ENCODE results near the gene C4orf51. TPM values are rescaled to one million over a fixed set of nuclear protein-coding genes. Genes with fewer than 3 reads are reported as not detected.

The C4orf51 gene
- total and polyA plus RNA-seq, 10 donors = not detected

- Histone ChIP-seq H3K36me3 (no peaks in the 10 kb centered on the region), H3K27me3 (replicated peaks in 1 of 7) (no peaks in the 10 kb centered on the region), H3K27ac (no peak overlapping the region), H3K4me1 (no peaks in the 10 kb centered on the region), H3K4me3 (no peak overlapping the region), H3K9me3 (no peaks in the 10 kb centered on the region)
- TF ChIP-seq POLR2AphosphoS5 (IDR thresholded peaks at IDR 0.05) = no peak
- TF ChIP-seq POLR2A (IDR thresholded peaks at IDR 0.05) = no peak
- TF ChIP-seq CTCF (IDR thresholded peaks at IDR 0.05 in 8 of 11, conservative IDR thresholded peaks at IDR 0.05 in 3 of 11) = no peak
- WGBS, 5 donors = 70 to 83% (median 81%) methylated on average over 2 of the region's 2 CpGs
- intact Hi-C loops (cut with DNase I; ENCODE audit: low total_unique reads) = no loop called here
- DNase-seq = no peak
Measured at GRCh38 chr4:145694929-145695328, 15.0 kb downstream of the C4orf51 start.

- no peak for DNase-seq
- intact Hi-C loops (cut with DNase I; ENCODE audit: low total_unique reads) = no loop called here
- Histone ChIP-seq H3K27ac (no peak overlapping the region), H3K9me3 (no peaks in the 10 kb centered on the region), H3K27me3 (replicated peaks in 1 of 7) (no peaks in the 10 kb centered on the region), H3K4me3 (no peak overlapping the region), H3K4me1 (no peaks in the 10 kb centered on the region), H3K36me3 (no peaks in the 10 kb centered on the region)
- no peak for TF ChIP-seq POLR2A (IDR thresholded peaks at IDR 0.05)
- 80 to 100% (median 94%) methylated on average over 2 of the region's 2 CpGs for WGBS, 5 donors
Measured at GRCh38 chr4:145697332-145697731, 17.4 kb downstream of the C4orf51 start.

- no peaks in the 10 kb centered on the region for H3K4me1 ChIP-seq
- no peak overlapping the region for H3K4me3 ChIP-seq
- no peaks in the 10 kb centered on the region for H3K9me3 ChIP-seq
- WGBS, 5 donors = 89 to 100% (median 94%) methylated on average over 2 of the region's 2 CpGs
- H3K27ac ChIP-seq = no peak overlapping the region
- no peak for DNase-seq
- H3K27me3 ChIP-seq (replicated peaks in 1 of 7) = no peaks in the 10 kb centered on the region
- intact Hi-C loops (cut with DNase I; ENCODE audit: low total_unique reads) = no loop called here
- H3K36me3 ChIP-seq = no peaks in the 10 kb centered on the region
- TF ChIP-seq CTCF (IDR thresholded peaks at IDR 0.05 in 8 of 11, conservative IDR thresholded peaks at IDR 0.05 in 3 of 11) = no peak
- TF ChIP-seq POLR2AphosphoS5 (IDR thresholded peaks at IDR 0.05) = no peak
- no peak for TF ChIP-seq POLR2A (IDR thresholded peaks at IDR 0.05)
Measured at GRCh38 chr4:145698507-145698906, 18.6 kb downstream of the C4orf51 start.

GRCh38 chr4:145703850-145704497, 24.0 kb downstream of the C4orf51 start:
- H3K27me3 ChIP-seq (replicated peaks in 1 of 7) = no peaks in the 10 kb centered on the region
- 80 to 89% (median 87%) methylated on average over 4 of the region's 4 CpGs for WGBS, 5 donors
- no peak overlapping the region for H3K4me3 ChIP-seq
- no peaks in the 10 kb centered on the region for H3K36me3 ChIP-seq
- H3K9me3 ChIP-seq = no peaks in the 10 kb centered on the region
- TF ChIP-seq CTCF (IDR thresholded peaks at IDR 0.05 in 8 of 11, conservative IDR thresholded peaks at IDR 0.05 in 3 of 11) (no peak), POLR2AphosphoS5 (IDR thresholded peaks at IDR 0.05) (no peak)
- intact Hi-C loops (cut with DNase I; ENCODE audit: low total_unique reads) = no loop called here
- DNase-seq = no peak
- H3K4me1 ChIP-seq = no peaks in the 10 kb centered on the region
- H3K27ac ChIP-seq = no peak overlapping the region

GRCh38 chr4:145709336-145709735, 29.4 kb downstream of the C4orf51 start:
- intact Hi-C loops (cut with DNase I; ENCODE audit: low total_unique reads) = no loop called here
- no peak for DNase-seq
- no peaks in the 10 kb centered on the region for H3K36me3 ChIP-seq
- H3K27ac ChIP-seq = no peak overlapping the region
- 80 to 95% (median 88%) methylated on average over 1 of the region's 1 CpG for WGBS, 5 donors
- no peaks in the 10 kb centered on the region for H3K4me1 ChIP-seq
- H3K27me3 ChIP-seq (replicated peaks in 1 of 7) = no peaks in the 10 kb centered on the region
- no peak overlapping the region for H3K4me3 ChIP-seq
- H3K9me3 ChIP-seq = peaks cover 5 to 33% (median 26%) of the 10 kb centered on the region in 8 donors
- TF ChIP-seq CTCF (IDR thresholded peaks at IDR 0.05 in 8 of 11, conservative IDR thresholded peaks at IDR 0.05 in 3 of 11) = no peak
- TF ChIP-seq POLR2A (IDR thresholded peaks at IDR 0.05) = no peak
- TF ChIP-seq POLR2AphosphoS5 (IDR thresholded peaks at IDR 0.05) = no peak

All from spleen (tissue), 11 donors.